Glutamatergic neuron (in vitro differentiated cells): ENCODE measurements around the gene VPS25. TPM values are rescaled to one million over a fixed set of nuclear protein-coding genes. Genes with fewer than 3 reads are reported as not detected.

Experiments used
- DNase-seq: peaks from one replicate; pipeline ENCODE4 v3.0.0; 2022
- H3K27ac Mint-ChIP-seq: one replicate; pipeline ENCODE4 v1.8.0; 2020; ENCODE audit warnings: mild to moderate bottlenecking, mixed read lengths, inconsistent platforms; ENCODE audit not compliant: unreplicated experiment
- H3K27me3 Mint-ChIP-seq: one replicate; pipeline ENCODE4 v1.8.0; 2020; ENCODE audit warnings: mild to moderate bottlenecking, moderate library complexity, mixed read lengths, inconsistent platforms; ENCODE audit not compliant: unreplicated experiment
- H3K36me3 Mint-ChIP-seq: one replicate; pipeline ENCODE4 v1.8.0; 2020; ENCODE audit warnings: mild to moderate bottlenecking, mixed read lengths, inconsistent platforms; ENCODE audit not compliant: unreplicated experiment
- H3K4me1 Mint-ChIP-seq: one replicate; pipeline ENCODE4 v1.8.0; 2020; ENCODE audit warnings: mild to moderate bottlenecking, low read depth, mixed read lengths, inconsistent platforms; ENCODE audit not compliant: unreplicated experiment
- H3K4me3 Mint-ChIP-seq: one replicate; pipeline ENCODE4 v1.8.0; 2020; ENCODE audit warnings: mild to moderate bottlenecking, mixed read lengths, inconsistent platforms; ENCODE audit not compliant: unreplicated experiment
- H3K9me3 Mint-ChIP-seq: one replicate; pipeline ENCODE4 v1.8.0; 2020; ENCODE audit warnings: mild to moderate bottlenecking, moderate library complexity, mixed read lengths, inconsistent platforms; ENCODE audit not compliant: unreplicated experiment
- total RNA-seq: library from RNA; stranded (reverse); fragmentation: NEBNext Ultra II Directional; extraction: Animal tissue kit (Norgen Biotek cat#: 25700); gene quantifications from one replicate; pipeline ENCODE4 v1.2.1, GENCODE V29; 2021; ENCODE audit not compliant: unreplicated experiment
- TF ChIP-seq, protein P1 (sequence below): fragments of 200-600 bp; sonication (generic); IDR thresholded peaks from one replicate; pipeline ENCODE4 v1.5.0; 2021; ENCODE audit not compliant: partially characterized antibody, unreplicated experiment

The VPS25 gene
- total RNA-seq, 1 donor from 2014 or later: 84.3 TPM

DNA sequence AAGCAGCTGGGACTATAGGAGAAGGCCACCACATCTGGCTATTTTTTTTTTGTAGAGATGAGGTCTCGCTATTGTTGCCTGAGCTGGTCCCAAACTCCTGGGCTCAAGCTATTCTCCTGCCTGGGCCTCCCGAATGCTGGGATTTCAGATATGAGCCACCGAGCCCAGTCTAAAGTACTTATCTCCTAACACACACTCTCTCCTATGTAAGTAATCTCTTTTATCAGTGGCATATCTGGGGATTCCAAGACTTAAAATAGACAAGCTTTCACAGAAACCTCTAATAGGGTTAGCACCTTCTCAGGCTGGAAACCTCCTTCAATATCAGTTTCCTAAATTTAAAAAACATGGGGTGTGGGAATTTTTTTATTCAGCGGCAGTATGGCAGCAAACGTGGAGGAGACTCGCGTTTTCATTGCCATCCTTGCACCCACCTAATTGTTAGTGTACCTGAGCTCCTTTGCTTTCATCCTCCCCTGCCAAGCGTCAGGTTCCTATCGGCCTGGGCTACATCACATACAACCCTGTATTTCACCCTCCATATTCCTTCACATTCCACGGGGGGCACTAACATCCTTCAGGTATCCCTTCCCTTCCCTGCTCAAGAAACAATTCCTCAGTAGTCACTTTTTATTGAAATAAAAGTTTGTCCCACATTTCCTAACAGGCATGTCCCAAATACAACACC, 29.5 kb upstream of the VPS25 start:
- TF ChIP-seq, protein P1, sequence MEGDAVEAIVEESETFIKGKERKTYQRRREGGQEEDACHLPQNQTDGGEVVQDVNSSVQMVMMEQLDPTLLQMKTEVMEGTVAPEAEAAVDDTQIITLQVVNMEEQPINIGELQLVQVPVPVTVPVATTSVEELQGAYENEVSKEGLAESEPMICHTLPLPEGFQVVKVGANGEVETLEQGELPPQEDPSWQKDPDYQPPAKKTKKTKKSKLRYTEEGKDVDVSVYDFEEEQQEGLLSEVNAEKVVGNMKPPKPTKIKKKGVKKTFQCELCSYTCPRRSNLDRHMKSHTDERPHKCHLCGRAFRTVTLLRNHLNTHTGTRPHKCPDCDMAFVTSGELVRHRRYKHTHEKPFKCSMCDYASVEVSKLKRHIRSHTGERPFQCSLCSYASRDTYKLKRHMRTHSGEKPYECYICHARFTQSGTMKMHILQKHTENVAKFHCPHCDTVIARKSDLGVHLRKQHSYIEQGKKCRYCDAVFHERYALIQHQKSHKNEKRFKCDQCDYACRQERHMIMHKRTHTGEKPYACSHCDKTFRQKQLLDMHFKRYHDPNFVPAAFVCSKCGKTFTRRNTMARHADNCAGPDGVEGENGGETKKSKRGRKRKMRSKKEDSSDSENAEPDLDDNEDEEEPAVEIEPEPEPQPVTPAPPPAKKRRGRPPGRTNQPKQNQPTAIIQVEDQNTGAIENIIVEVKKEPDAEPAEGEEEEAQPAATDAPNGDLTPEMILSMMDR: no peak
- no peak for DNase-seq
- peak overlapping the region; percentile 95 for H3K4me3 Mint-ChIP-seq
- peak overlapping the region; percentile 90 for H3K27ac Mint-ChIP-seq
- H3K36me3 Mint-ChIP-seq: peaks cover 5% of the 10 kb centered on the region
- H3K27me3 Mint-ChIP-seq: peaks cover 4% of the 10 kb centered on the region
- peaks cover 8% of the 10 kb centered on the region for H3K9me3 Mint-ChIP-seq
- peaks cover 5% of the 10 kb centered on the region for H3K4me1 Mint-ChIP-seq

DNA sequence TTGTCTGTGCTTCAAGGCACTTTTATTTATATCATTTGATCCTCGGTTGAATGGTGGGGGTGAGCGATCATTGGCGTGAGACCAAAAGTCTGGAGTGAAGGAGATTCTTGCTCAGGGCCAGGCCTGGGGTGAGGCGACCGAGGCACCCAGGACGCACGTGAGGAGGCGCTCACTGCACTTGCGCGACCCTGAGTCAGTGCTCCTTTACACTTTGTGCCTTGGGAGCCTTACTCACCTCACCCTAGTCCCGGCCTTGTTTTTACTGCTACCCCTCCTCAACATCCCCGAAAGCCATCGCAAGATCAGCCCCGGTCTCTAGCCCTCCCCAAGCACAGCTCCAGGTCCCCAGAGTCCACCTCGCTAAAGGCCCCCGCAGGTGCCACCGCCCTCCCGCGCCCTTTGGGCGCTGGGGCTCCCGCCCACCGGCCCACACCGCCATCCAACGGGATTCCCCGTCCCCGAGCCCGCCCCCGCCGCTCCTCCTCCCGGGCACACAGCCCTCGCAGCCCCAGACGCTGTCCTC, 28.9 kb upstream of the VPS25 start:
- TF ChIP-seq, protein P1: no peak
- Mint-ChIP-seq H3K4me1 (peaks cover 5% of the 10 kb centered on the region), H3K27me3 (peaks cover 4% of the 10 kb centered on the region), H3K36me3 (peaks cover 5% of the 10 kb centered on the region), H3K4me3 (peak overlapping the region; percentile 95), H3K27ac (peak overlapping the region; percentile 90), H3K9me3 (peaks cover 8% of the 10 kb centered on the region)
- peak; percentile 46 for DNase-seq

DNA sequence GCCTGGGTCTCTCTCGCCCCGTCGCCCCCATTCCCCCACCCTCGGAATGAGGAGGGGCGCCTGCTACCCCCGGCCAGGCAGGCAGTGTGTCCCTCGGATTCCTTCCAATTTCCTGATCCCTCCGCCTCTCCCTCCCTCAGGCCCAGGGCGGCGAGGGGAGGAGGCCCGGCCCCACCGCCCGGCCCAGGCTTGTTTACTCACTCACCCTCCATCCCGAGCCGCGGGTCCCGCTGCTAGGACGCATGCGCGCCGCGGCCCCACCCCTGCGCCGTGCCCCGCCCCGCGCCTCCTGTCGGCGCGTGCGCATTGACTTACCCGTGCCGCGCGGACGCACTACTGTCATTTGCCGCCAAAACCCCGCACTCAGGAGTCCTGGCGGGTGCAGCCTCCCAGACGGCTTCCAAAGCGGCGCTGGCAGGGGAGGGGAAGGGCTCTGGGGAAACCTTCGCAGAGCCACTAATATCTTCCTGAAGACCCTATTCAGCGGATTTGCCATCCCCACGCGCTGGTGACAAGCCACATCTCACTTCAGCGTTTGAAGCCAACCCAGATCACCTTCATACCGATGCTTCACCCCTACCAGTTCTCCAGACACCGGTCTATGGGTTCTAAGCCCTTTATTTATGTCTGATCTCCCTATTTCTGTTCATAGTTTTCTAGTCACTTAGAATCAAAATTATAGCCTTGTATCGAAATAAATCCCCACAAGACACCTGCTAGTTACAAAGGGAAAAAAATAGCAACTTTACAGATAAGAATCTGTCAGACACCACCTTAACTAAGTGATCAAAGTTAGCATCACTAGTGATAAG, 28.2 kb upstream of the VPS25 start, which contains the start of gene EZH1:
Gene EZH1 (minus strand): TSS at position 235 of the 812 bp plus-strand sequence. CDS start 16,099 bp downstream, outside the sequence.
- Mint-ChIP-seq H3K4me1 (peaks cover 5% of the 10 kb centered on the region), H3K36me3 (peaks cover 5% of the 10 kb centered on the region)
- TF ChIP-seq, protein P1: no peak

DNA sequence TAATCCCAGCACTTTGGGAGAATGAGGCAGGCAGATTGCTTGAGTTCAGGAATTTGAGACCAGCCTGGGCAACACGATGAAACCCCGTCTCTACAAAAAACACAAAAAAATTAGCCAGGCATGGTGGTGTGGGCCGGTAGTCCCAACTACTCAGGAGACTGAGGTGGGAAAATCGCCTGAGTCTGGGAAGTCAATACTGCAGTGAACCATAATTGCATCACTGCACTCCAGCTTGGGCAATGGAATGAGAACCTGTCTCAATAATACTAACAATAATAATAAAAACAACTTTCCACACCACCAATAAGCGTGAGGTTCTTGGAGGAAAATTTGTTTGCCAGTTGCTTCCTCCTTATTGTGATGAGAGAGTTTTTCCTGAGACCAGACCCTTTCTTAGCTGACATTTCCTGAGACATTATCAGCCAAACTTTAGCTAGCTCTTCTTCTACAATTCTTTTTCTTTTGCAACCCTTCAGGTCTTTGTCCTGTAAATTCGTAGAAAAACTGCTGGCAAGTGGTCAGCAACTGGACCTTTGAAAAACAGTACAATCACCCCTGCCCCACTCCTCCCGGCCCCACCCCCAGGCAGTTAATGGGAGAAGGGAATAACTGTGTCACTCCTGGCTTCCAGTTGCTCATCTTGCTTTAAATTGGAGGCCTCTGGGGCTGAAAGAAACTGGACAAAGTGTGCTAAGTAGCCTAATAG, 24.9 kb upstream of the VPS25 start:
- Mint-ChIP-seq H3K27ac (no peak overlapping the region), H3K36me3 (peaks cover 5% of the 10 kb centered on the region), H3K9me3 (peaks cover 6% of the 10 kb centered on the region), H3K4me3 (no peak overlapping the region), H3K4me1 (peaks cover 5% of the 10 kb centered on the region), H3K27me3 (peaks cover 2% of the 10 kb centered on the region)
- DNase-seq: no peak
- TF ChIP-seq, protein P1: no peak

More for the DNA sequence above, 28.2 kb upstream of the VPS25 start, which contains the start of gene EZH1:
- DNase-seq: peak; percentile 93
- Mint-ChIP-seq H3K27ac (peak within 1 kb of the TSS; percentile 90), H3K9me3 (peaks cover 8% of the 10 kb centered on the region), H3K4me3 (peak within 1 kb of the TSS; percentile 95), H3K27me3 (peaks cover 4% of the 10 kb centered on the region)
